Stimulated activated CD8-positive, alpha-beta memory T cell treated with anti-CD3 and anti-CD28 coated beads, Interleukin-4, amount 100 ng/mL, for 1 hour (primary cell): Measurements from ENCODE around the gene PTK6.
A peak's percentile ranks its signal among the peaks of the same experiment; 100 is the strongest.
"Not testable (repeated sequence)": the region's sequence is repeated elsewhere in the genome, so short reads cannot be mapped to it uniquely, and the experiment has no call there.

Source experiments
- DNase-seq, 2 donors: peaks; one replicate each; pipeline ENCODE4 v3.0.0-alpha.2; 2020; ENCODE audit warnings: low read depth in 2 of 2, low spot score in 1 of 2

Gene PTK6

GRCh38 chr20:63559485-63560332, 22.5 kb upstream of the PTK6 start:
- DNase-seq, result not testable (repeated sequence)

DNA sequence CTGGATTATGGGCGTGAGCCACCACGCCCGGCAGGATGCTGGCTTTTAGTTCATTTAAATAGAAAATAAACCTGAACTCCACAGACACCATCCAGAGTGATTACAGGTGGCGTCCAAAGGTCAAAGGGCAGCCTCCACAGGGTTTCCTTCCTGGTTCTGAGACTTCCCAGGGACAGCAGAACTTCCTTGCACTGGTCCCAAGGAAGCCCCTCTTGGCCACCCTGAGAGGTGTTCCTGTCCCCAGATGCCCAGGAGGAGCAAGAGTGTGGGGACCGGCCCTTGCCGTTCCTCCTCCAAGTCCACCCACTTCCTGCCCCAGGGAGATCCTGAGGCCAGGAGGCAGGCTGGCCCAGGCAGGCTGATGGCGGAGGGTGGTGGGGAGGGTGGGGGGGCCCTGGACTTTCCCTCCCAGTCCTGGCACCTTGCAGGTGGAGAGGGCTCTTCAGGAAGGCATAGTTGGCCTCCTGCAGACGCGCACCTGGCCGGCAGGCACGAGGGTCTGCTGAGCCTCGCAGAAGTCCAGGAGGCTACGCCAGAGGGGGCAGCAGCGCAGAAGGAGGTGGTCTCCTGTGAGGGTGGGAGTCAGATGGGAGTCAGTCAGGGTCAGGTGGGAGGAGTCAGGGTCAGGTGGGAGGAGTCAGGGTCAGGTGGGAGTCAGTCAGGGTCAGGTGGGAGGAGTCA, 21.8 kb upstream of the PTK6 start:
- DNase-seq, result no peak

DNA sequence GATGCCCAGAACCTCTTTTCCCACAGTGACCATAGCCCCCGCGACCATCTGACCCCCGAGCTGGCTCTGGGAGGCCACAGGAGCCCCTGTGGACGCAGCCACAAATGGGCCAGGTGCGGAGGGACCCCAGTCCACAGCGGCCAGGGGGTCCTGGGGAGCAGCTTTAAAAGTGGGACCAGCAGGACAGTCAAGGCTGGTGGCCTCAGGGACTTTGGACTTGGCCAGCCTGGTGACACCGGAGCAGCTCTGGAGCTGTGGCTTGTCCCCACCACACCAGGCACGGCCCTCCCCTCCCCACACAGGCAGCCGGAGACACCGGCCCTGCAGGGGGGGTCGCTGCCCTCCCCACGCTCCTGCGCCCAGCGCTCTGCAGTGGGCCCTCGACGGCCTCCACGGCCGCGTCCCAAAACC, 20.3 kb upstream of the PTK6 start:
- no peak for DNase-seq

DNA sequence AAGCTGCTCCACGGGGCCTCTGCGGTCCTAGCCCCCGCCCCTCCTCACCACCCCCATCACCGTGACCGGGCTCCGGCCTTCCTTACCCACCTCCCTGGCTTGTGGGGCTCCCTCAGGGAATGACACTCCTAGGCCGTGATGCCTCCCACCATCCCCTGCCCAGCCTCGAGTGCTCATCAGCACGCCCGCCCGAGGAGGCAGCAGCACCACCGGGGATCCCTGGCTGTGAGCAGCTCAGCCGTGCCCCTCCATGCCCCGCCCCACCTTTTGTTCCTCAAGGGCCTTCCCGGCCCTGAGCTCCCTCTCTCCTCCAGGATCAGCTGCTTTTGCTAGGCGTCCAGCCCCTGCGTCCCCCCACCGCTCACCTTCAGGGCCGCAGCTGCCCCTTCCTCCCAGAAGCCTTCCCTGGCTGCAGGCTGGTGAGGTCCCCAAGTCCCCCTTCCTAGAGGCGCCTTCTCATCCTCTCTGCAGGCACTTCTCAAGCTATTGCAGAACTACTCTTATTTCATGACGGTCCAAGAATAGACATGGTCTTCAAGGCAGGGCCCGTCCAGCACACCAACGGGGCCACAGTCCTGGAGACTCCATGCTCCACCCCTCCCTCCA, 19.8 kb upstream of the PTK6 start:
- no peak for DNase-seq

DNA sequence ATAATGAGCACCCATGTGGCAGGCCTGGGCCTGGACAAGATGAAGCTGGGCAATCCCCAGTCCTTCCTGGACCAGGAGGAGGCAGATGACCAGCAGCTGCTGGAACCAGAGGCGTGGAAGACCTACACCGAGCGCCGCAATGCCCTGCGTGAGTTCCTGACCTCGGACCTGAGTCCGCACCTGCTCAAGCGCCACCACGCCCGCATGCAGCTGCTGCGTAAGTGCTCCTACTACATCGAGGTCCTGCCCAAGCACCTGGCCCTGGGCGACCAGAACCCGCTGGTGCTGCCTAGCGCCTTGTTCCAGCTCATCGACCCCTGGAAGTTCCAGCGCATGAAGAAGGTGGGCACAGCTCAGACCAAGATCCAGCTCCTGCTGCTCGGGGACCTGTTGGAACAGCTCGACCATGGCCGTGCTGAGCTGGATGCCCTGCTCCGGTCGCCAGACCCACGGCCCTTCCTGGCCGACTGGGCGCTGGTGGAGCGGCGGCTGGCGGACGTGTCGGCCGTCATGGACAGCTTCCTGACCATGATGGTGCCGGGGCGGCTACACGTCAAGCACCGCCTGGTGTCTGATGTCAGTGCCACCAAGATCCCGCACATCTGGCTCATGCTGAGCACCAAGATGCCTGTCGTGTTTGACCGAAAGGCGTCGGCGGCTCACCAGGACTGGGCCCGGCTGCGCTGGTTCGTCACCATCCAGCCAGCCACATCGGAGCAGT, 18.6 kb upstream of the PTK6 start:
- no peak for DNase-seq

- no peak for DNase-seq
These were observed 17.4 kb upstream of the PTK6 start for GRCh38 chr20:63554361-63555278.

GRCh38 chr20:63553933-63554290, 16.7 kb upstream of the PTK6 start, which contains the start of gene FNDC11:
TSS of gene FNDC11 (plus strand) at chr20:63554159. CDS start at chr20:63555664, 1,505 bp downstream.
- DNase-seq, result no peak

- DNase-seq, result peak; percentile 52 to 83
These were observed 16.2 kb upstream of the PTK6 start for GRCh38 chr20:63553251-63553932.

DNA sequence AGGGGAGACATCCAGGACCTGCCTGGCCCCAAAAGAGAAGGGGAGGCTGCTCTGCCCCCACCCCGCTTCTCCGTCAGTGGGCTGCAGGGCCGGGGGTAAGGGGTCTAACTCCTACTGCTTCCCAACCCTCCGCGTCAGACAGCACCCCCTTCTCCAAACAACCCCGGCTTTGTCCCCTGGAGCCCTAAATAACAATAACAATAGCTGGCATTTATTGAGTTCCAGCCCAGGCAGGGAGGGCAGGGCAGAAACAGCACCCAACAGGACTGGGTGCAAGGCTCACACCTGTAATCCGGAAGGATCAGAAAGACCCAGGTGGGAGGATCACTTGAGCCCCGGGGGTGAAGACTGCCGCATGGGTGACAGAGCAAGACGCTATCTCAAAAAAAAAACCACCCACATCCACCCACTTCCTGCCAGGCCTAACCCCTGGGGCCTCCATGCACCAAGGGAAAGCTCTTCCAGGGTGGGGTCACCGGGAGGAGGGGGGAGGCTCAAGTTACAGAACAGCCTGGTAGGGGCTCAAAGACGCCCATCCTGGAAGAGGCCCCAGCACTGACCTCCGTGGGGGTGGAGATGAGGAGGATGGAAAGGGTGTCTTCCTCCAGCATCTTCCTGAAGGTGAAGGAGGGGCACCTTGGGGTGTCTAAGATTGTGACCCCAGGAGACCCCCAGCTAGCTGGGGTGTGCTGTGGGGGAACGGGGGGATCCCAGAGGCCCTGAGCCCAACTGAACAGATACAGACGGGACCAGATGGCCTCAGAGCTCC, 15.5 kb upstream of the PTK6 start:
- DNase-seq, result no peak

DNA sequence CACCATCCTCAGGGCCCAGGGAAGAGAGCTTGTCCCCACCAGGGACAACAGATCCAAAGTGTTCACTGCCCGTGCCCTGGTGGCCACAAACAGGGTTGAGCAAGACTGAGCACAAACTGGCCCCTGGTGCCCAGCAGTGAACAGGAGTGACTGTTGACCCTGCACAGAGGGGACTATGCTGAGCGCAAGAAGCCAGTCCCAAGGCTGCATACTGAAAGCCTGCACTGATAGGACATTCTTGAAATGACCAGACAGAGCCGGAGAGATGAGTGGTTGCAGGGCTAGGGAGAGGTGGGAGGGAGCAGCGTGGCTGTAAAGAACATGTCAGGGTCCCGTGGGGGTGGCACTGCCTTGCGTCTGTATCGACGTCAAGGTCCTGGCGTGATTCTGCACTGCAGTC, 13.9 kb upstream of the PTK6 start:
- no peak for DNase-seq

- DNase-seq, result no peak
These were observed 12.6 kb upstream of the PTK6 start for GRCh38 chr20:63549679-63550282.

DNA sequence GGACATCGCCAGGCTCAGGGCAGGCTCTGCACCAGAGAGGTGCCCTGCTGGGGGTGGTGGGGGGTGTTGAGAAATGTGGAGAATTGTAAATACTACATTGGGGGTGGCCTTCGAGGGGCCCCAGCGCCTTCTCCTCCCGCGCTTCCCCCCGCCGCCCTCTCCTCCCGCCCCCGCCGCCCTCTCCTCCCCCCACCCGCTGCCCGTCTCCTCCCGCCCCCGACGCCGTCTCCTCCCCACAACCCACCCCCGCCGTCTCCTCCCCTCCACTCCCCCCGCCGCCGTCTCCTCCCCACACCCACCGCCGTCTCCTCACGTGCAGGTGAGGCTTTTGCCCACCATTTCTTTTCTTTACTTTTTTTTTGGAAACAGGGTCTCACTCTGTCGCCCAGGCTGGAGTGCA, 11.8 kb upstream of the PTK6 start:
- no peak for DNase-seq

GRCh38 chr20:63548542-63548941, 11.4 kb upstream of the PTK6 start:
- no peak for DNase-seq

- DNase-seq, result no peak
These were observed 10.7 kb upstream of the PTK6 start, which contains the start of gene SRMS for GRCh38 chr20:63547725-63548480. TSS of gene SRMS (minus strand) at chr20:63547749. CDS start at chr20:63547463, 286 bp downstream.

- DNase-seq, result no peak
These were observed 10.0 kb upstream of the PTK6 start for GRCh38 chr20:63546956-63547724.

- no peak for DNase-seq
These were observed 9.2 kb upstream of the PTK6 start for GRCh38 chr20:63546256-63546955.
